SU-DHL-6 (cell line): ENCODE data around the gene CPLANE2.

Source experiments
- H2AFZ ChIP-seq: fragments of 200-600 bp; sonication (generic); 2 replicates; pipeline ENCODE4 v1.6.1; 2014; ENCODE audit warnings: low read depth, mild to moderate bottlenecking, moderate library complexity, mixed read lengths, antibody characterized with exemption, low read length; ENCODE audit not compliant: severe bottlenecking
- H3F3A ChIP-seq: fragments of 200-600 bp; shearing (Covaris generic); 2 replicates; pipeline ENCODE4 v1.6.0; 2016; ENCODE audit warnings: antibody characterized with exemption, mild to moderate bottlenecking; ENCODE audit not compliant: insufficient read depth
- H3K27ac ChIP-seq: fragments of 200-600 bp; sonication (generic); 2 replicates; pipeline ENCODE4 v1.5.1; 2016; ENCODE audit warnings: low read depth, mild to moderate bottlenecking, low read length, moderate library complexity, mixed read lengths
- H3K27me3 ChIP-seq: fragments of 200-600 bp; sonication (generic), shearing (Covaris generic); 2 replicates; pipeline ENCODE4 v1.6.0; 2014; ENCODE audit warnings: mild to moderate bottlenecking, low read length
- H3K36me3 ChIP-seq: fragments of 200-600 bp; sonication (generic); 2 replicates; pipeline ENCODE4 v1.6.1; 2014; ENCODE audit warnings: mild to moderate bottlenecking, low read length, mixed read lengths
- H3K4me2 ChIP-seq: fragments of 300-600, 200-600 bp; shearing (Covaris generic), sonication (generic); 2 replicates; pipeline ENCODE4 v1.6.0; 2014; ENCODE audit warnings: low read length, low read depth, mild to moderate bottlenecking; ENCODE audit not compliant: poor library complexity, severe bottlenecking
- H3K4me3 ChIP-seq: fragments of 200-600 bp; sonication (generic); 2 replicates; pipeline ENCODE4 v1.5.1; 2014; ENCODE audit warnings: antibody characterized with exemption, low read length, mild to moderate bottlenecking, mixed read lengths; ENCODE audit not compliant: insufficient read depth, poor library complexity, severe bottlenecking
- H3K79me2 ChIP-seq: fragments of 200-600 bp; sonication (generic); 2 replicates; pipeline ENCODE4 v1.6.1; 2014; ENCODE audit warnings: mild to moderate bottlenecking, low read length, moderate library complexity; ENCODE audit not compliant: insufficient read depth
- H3K9ac ChIP-seq: fragments of 200-600 bp; sonication (generic); 2 replicates; pipeline ENCODE4 v1.7.0; 2014; ENCODE audit warnings: mild to moderate bottlenecking, low read length
- H3K9me2 ChIP-seq: fragments of 200-600 bp; sonication (generic); replicated peaks from 2 replicates; pipeline ENCODE4 v1.6.1; 2014; ENCODE audit warnings: low read length; ENCODE audit not compliant: insufficient read depth
- H3K9me3 ChIP-seq: fragments of 200-600 bp; sonication (generic); 2 replicates; pipeline ENCODE4 v1.6.1; 2014; ENCODE audit warnings: low read length, mixed read lengths; ENCODE audit not compliant: insufficient read depth
- H4K20me1 ChIP-seq: fragments of 200-600 bp; sonication (generic); 2 replicates; pipeline ENCODE4 v1.6.1; 2014; ENCODE audit warnings: low read depth, mild to moderate bottlenecking, antibody characterized with exemption, low read length, moderate library complexity, mixed read lengths
- EZH2phosphoT487 ChIP-seq: fragments of 200-600 bp; sonication (generic), shearing (Covaris generic); conservative IDR thresholded peaks from 2 replicates; pipeline ENCODE4 v1.6.1; 2018; ENCODE audit warnings: mild to moderate bottlenecking, antibody characterized with exemption, low read length, moderate library complexity, mixed read lengths
- TF ChIP-seq, protein P1 (sequence below): fragments of 200-600 bp; sonication (generic); IDR thresholded peaks from one replicate; pipeline ENCODE4 v1.5.1; 2017; ENCODE audit warnings: antibody characterized with exemption, mild to moderate bottlenecking, low read length, moderate library complexity; ENCODE audit not compliant: insufficient read depth, poor library complexity, severe bottlenecking

The CPLANE2 gene

DNA sequence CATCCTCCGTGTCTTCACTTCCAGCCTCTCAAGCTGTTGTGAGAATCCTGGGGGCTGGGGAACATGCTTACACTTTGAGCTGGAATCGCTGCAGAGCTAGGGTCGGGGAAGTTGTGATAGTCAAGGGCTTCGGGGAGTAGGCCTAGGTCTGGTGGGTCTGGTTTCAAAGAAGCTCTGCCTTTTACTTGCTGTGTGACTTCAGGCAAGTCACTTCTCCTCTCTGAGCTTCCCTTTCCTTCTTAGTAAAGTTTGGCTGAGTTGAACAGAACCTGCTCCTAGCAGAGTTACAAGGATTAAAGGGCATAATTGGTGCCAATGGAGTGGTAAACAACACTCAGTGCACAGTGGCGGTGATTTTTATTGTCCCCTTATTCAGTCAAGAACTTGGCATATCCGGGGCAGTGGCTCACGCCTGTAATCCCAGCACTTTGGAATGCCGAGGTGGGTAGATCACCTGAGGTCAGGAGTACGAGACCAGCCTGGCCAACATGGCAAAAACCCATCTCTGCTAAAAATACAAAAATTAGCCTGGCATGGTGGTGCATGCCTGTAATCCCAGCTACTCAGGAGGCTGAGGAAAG, 50.2 kb downstream of the CPLANE2 start:
- no peak overlapping the region for H3K9ac ChIP-seq
- no peak overlapping the region for H3K27ac ChIP-seq
- no peaks in the 10 kb centered on the region for H3K9me3 ChIP-seq
- no peaks in the 10 kb centered on the region for H3K79me2 ChIP-seq
- no peaks in the 10 kb centered on the region for H3K27me3 ChIP-seq
- no peak overlapping the region for H3K4me2 ChIP-seq
- H2AFZ ChIP-seq: no peak overlapping the region
- no peak for TF ChIP-seq EZH2phosphoT487
- H3F3A ChIP-seq: no peaks in the 10 kb centered on the region
- H3K4me3 ChIP-seq: no peak overlapping the region
- H3K9me2 ChIP-seq: no peaks in the 10 kb centered on the region
- H4K20me1 ChIP-seq: no peaks in the 10 kb centered on the region
- H3K36me3 ChIP-seq: no peaks in the 10 kb centered on the region

GRCh38 chr1:16184557-16185303, 52.3 kb downstream of the CPLANE2 start:
- Histone ChIP-seq H3F3A (no peaks in the 10 kb centered on the region), H3K36me3 (no peaks in the 10 kb centered on the region), H3K4me2 (no peak overlapping the region), H3K27ac (no peak overlapping the region), H3K4me3 (no peak overlapping the region), H3K79me2 (no peaks in the 10 kb centered on the region), H3K9me3 (no peaks in the 10 kb centered on the region), H4K20me1 (no peaks in the 10 kb centered on the region), H3K9me2 (no peaks in the 10 kb centered on the region), H3K27me3 (no peaks in the 10 kb centered on the region), H2AFZ (no peak overlapping the region), H3K9ac (no peak overlapping the region)
- no peak for TF ChIP-seq EZH2phosphoT487
- TF ChIP-seq, protein P1, sequence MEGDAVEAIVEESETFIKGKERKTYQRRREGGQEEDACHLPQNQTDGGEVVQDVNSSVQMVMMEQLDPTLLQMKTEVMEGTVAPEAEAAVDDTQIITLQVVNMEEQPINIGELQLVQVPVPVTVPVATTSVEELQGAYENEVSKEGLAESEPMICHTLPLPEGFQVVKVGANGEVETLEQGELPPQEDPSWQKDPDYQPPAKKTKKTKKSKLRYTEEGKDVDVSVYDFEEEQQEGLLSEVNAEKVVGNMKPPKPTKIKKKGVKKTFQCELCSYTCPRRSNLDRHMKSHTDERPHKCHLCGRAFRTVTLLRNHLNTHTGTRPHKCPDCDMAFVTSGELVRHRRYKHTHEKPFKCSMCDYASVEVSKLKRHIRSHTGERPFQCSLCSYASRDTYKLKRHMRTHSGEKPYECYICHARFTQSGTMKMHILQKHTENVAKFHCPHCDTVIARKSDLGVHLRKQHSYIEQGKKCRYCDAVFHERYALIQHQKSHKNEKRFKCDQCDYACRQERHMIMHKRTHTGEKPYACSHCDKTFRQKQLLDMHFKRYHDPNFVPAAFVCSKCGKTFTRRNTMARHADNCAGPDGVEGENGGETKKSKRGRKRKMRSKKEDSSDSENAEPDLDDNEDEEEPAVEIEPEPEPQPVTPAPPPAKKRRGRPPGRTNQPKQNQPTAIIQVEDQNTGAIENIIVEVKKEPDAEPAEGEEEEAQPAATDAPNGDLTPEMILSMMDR: no peak

GRCh38 chr1:16183765-16184556, 53.0 kb downstream of the CPLANE2 start:
- TF ChIP-seq, protein P1: no peak
- no peak for TF ChIP-seq EZH2phosphoT487
- H4K20me1 ChIP-seq: no peaks in the 10 kb centered on the region
- H3K36me3 ChIP-seq: no peaks in the 10 kb centered on the region
- H3K4me3 ChIP-seq: no peak overlapping the region
- H3K4me2 ChIP-seq: no peak overlapping the region
- H3K27ac ChIP-seq: no peak overlapping the region
- H2AFZ ChIP-seq: no peak overlapping the region
- H3K9ac ChIP-seq: no peak overlapping the region
- no peaks in the 10 kb centered on the region for H3K27me3 ChIP-seq
- H3K9me3 ChIP-seq: no peaks in the 10 kb centered on the region
- H3K9me2 ChIP-seq: no peaks in the 10 kb centered on the region
- no peaks in the 10 kb centered on the region for H3K79me2 ChIP-seq
- no peaks in the 10 kb centered on the region for H3F3A ChIP-seq

DNA sequence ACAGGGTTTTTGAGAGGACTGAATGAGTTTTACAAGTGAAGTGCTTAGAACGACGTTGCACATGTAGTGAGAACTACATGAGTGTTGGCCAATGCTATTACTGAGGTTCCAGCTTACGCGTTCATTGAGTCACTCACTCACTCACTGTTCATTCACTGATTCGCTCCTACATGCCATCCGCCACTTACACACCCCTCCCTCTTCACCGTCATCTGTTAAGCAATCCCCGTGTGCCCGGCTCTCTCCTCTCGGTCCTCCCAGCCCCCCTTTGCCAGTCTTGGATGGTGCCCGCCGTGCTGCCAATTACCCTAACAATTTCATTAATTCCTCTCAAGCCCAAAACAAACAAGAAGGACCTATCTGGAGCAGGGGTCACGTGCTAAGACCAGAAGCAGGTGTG, 53.8 kb downstream of the CPLANE2 start:
- no peaks in the 10 kb centered on the region for H3F3A ChIP-seq
- no peak overlapping the region for H3K4me3 ChIP-seq
- H3K79me2 ChIP-seq: no peaks in the 10 kb centered on the region
- H4K20me1 ChIP-seq: no peaks in the 10 kb centered on the region
- no peak overlapping the region for H2AFZ ChIP-seq
- no peaks in the 10 kb centered on the region for H3K27me3 ChIP-seq
- TF ChIP-seq, protein P1: no peak
- no peaks in the 10 kb centered on the region for H3K9me3 ChIP-seq
- H3K4me2 ChIP-seq: no peak overlapping the region
- no peak overlapping the region for H3K9ac ChIP-seq
- no peak overlapping the region for H3K27ac ChIP-seq
- no peaks in the 10 kb centered on the region for H3K9me2 ChIP-seq
- H3K36me3 ChIP-seq: no peaks in the 10 kb centered on the region
